Smooth muscle cell of the brain vasculature (primary cell): ENCODE measurements around the gene HPCAL4.
A peak's percentile ranks its signal among the peaks of the same experiment; 100 is the strongest.

Experiments
- DNase-seq: peaks from one replicate; pipeline ENCODE4 v3.0.0-alpha.2; 2012; ENCODE audit warnings: low read depth, low spot score

HPCAL4 gene

DNA sequence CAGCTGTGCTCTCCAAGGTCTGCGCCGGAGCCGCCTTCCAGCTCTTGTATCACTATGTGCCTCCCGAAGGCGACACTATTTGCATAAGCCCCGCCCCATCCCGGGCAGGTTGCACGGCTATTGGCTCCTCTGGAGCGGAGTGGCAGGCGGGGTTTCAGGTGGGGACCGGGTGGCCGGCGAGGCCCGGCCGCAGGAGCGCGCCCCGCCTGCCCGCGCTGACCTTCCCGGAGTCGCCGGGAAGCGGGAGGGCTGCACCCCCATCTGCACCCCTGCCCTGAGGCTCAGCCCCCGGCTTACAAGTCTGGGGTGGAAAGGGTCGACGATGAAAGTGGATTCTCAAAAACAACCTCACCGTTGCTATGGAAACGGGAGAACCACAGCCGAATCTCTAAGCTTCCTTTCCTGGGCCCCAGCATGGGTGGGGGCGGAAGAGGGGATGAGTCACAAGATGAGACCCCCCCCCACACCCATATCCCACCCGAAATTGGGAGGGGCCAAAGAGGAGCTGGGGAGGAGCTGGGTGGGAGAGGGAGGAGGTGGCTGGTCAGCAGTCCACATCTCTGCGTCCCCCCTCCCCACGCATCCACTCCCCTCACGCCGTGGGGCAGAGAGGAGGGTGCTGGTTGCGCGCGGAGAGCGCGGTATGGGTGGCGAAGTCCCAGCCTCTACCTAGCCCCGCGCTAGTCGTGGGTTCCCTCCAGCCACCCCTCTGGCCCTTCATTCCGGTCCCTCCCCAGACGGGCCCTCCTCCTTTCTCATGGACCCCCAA, at the start of gene HPCAL4:
HPCAL4 (minus strand) TSS at position 51 of the 769 bp plus-strand sequence. CDS start 6,830 bp downstream, outside the sequence.
- peak; percentile 12 for DNase-seq

DNA sequence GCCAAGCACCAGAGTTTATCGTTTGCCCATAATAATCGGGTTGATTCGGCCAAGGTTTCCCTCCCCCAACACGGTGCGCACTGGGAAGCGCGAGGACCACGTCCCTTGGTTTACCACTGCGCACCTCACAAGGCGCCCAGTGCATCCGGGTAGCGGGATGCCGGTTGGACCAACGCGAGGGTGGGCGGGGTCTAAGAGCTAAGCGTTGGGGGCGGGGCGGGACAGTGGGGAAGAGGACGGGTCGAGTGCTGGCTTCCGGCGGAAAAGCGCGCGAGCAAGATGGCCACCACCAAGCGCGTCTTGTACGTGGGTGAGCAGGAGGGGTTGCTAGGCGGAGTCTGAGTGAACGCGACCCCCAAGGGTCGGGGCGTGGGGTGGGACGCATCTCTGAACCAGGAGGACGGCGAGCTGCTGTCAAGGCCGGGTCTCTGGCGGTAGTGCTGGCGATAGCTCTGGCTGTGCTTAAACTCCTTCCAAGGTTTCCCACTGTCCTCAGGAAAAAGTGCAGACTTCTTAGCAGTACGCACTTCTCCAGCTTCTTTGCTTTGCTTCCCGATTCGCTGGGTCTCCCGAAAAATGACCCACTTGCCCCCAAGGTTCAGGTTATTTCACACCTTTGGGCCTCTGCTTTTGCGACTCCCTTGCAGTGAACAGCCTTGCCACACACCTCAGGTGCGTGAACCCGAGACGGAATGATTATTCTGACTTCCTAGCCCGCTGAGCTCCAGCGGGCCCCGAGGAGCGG, 47.6 kb upstream of the HPCAL4 start, which contains the start of gene PPIE:
PPIE (plus strand) TSS at position 261 of the 745 bp plus-strand sequence; CDS start at position 280, 19 bp downstream.
- DNase-seq = peak; percentile 72

DNA sequence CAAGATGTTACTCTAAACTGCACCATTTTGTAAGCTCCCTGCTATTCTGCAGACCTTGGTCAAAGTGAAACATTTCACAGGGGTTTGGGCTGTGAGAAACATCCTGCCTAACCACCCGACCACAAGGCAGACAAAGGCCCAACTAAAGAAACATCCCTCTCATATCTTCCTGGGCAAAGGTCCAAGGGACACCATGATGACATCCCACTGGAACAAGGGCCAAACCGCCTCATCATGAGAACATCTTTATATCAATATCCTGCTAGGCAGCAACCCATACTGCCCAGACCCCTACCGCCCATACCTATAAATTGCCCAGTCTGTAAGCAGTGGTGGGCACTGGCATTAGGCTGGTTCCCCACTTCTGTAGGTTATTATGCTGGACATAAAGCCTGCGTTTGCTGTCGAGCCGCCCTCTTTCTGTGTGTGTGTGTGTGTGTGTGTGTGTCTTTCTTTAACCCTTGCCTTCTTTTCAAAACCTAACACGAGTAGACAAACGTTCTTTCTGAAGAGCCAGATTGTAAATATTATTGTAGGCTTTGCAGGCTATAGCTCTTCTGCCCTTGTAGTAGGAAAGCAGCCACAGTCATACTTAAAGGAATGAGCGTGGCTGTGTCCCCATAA, 46.4 kb upstream of the HPCAL4 start:
- DNase-seq = peak; percentile 41

DNA sequence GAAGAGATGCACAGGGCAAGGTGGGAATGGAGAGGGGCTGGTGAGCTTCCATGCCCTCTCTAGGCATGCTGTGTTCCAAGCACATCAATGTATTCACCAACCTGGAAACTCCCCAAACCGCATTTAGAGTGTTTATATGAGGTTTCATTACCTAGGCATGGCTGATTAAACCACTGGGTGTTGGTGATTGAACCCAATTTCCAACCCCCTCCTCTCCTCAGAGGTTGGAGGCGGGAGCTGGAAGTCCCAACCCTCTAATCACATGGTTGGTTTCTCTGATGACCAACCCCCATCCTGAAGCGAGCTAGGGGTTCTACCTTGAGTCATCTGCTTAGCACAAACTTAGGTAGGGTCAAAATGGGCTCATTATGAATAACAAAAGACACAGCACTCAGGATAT, 44.5 kb upstream of the HPCAL4 start:
- DNase-seq = no peak

DNA sequence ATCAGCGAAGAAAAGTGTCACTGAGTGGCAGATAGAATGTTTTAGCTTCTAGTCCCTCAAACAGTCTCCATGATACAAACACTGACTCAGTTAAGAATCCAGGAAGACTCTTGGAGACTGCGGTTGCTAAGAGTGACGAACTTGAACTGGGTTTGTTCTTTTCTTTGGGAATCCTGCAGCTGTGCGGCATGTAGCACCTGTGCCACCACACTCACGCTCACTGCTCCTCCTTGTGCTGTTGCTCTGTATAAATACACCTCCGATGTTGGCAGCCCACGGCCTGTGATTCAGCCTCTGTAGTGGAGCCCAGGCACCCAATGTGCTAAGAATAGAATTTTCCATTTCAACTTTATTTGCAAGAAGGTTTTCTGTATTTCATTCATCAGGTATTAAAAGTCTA, 41.9 kb upstream of the HPCAL4 start:
- DNase-seq = no peak

DNA sequence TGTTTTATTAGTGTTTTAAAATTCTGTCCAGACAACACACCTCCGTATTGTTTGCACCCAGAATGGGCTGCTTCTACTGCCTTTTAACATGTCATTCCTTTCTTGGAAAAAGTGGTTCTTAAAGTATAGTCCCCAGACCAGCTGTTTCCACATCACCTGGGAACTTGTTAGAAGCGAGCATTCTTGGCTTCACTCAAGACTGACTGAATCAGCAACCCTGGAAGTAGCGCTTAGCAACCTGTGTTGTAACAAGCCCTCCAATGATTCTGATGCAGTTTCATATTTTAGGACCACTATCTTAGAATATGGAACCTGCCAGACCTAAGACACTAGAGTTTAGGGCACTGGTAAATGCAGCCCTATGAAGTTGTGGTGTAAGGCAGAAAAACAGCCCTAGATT, 41.5 kb upstream of the HPCAL4 start:
- no peak for DNase-seq

DNA sequence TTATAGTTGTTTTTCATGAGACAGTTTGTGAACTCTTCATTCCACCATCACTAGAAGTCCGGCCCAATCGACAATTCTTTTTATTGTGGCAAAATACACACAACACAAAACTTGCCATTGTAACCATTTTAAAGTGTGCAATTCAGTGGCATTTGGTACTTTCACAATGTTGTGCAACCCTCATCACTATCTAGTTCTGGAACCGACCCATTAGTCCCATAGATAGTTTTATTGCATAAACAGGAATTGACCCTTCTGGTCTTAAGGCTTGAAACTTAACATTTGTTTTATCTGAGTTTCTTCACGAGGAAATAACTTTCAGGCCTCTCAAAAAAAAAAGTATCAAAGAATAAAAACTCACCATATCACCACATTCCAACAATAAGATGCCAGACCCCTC, 38.6 kb upstream of the HPCAL4 start:
- DNase-seq = no peak

DNA sequence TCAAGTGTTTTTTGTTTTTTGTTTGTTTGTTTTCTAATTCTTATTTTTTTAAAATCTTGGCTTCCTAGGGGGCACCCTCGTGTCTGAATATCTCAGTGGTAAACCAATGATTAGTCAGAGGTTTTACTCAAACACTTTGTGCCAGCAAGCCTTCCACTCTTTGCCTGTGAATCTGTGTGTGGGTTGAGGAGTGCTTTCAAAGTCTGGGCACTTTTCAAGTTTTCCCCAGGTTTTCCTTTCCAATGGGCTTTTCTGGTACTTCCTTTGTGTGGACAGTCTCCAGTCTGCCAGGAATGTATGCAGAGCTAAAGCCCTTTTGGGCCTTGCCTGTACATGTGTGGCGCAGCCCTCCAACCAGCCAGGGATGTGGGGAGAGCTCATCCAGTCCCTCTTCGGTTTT, 37.8 kb upstream of the HPCAL4 start:
- DNase-seq = no peak

DNA sequence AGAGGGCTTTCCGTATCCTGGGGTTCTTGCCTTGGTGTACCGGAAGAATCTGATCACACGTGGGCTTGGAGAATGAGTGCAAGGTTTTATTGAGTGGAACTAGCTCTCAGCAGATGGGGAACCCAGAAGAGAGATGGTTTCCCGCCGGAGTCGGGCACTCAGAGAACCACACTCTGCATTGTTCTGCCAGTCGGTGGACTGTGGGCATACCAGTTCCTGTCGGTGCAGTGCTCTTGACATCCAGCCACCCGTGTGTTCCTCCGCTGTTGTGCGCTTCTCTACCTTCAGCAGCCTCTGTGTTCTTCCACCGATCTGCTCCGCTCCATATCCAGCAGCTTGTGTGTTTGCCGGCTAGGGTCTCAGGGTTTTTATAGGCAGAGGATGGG, 36.7 kb upstream of the HPCAL4 start:
- DNase-seq = no peak

DNA sequence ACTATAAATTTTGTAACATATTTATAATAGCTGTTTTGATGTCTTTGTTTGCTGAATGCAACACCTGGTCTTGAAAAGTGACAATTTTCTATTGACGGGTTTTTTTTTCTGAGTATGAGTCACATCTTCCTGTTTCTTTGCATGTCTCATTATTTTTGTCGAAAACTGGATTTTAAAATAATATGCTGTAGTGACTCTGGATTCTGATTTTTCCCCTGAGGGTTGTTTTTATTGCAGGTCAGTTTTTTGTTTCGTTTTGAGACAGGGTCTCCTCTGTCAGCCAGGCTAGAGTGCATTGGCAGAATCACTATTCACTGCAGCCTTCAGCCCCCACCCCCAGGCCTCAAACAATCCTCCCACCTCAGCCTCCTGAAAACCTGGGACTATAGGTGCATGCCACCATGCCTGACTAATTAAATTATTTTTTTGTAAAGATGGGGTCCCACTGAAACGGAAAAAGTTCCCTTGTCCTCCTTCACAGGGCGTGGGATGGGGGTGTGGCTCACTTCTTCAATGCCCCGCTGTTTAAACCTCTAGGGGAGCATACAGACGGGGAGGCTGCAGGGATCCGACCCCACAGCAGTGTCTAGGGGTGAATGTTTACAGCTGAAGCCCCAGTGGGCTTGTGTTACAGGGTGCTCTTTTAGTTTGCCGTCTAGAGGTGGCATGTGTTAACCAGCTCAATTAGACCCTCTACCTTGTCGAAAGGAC, 36.1 kb upstream of the HPCAL4 start:
- no peak for DNase-seq

DNA sequence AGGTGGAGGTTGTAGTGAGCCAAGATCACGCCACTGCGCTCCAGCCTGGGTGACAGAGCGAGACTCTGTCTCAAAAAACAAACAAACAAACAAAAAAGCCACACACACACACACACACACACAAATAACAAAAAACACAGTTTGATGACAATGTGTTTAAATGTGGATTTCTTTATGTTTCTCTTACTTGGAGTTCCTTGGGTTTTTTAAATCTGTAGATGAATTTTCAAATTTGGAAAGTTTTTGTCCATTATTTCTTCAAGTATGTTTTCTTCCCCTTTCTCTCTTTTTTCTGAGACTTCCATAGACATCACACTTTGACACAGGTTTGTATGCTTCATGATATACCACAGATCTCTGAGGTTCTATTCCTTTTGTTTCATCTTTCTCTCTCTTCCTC, 35.4 kb upstream of the HPCAL4 start:
- DNase-seq = no peak

DNA sequence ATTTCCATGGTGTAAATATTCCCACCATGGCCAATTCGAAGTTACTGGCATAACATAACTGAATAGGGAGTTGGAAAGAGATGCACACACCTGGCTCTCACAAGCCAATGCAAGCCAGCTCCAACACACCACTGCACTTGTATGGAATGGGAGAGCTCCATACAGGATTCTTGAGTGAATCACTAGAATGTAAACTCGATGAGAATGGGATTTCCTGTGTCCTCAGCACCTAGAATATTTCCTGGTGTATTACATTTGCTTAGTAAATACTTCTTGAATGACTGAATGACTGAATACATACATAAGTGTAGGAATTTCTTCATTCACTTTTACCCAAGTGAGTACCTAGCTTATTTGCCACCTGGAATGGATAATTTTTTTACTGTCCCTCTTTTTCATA, 31.3 kb upstream of the HPCAL4 start:
- DNase-seq = no peak

DNA sequence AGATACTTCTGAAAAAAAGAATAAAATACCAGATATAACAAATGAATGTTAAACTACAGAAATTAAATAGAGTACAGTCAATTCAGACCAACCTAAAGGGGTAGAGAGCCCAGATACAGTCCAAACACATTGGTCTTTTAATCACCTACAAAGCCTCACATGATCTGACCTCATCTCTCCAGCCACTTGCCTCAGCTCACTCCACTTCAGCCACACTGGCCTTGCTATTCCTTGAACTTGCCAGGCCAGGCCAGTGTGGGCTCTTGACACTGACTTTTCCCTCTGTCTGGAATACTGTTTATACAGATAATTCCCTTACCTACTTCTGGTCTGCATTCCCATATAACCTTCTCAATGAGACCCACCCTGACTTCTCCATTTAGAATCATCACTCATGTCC, 30.4 kb upstream of the HPCAL4 start:
- no peak for DNase-seq

DNA sequence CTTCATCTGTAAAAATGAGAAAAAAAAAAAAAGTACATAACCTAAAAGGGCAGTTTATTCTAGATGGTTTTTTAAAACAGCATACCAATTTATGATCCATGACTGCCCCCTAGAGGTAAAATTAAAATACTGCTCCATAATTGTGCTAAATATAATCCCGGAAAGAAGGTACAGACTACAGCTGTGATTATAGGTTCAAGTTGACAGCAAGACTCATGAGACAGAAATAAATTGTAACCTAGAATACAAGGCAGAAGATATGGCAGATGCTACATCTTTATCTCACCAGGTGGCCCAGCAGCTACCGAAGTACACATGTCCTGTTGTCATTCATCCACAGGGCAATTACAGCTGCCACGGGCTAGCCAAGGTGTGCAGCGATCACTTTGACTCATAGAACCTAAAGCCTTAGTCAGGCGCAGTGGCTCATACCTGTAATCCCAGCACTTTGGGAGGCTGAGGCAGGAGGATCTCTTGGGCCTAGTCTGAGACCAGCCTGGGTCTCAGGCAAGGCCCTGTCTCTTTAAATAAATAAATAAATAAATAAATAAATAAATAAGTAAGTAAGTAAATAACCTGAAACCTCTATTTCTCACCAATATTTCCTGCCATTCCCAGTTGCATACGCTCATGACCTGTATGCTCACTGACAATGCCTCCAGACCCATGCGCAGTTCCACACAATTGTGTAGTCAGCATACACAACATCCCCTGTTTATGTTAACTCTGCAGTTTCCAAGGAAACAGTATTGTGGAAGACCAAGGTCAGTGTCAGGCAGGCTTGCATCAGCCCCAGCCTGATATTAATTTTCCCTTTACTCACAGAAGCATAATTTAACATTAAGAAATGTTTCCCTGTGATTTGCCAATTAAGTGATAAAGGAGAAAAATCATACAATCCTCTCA, 29.1 kb upstream of the HPCAL4 start:
- DNase-seq = no peak

DNA sequence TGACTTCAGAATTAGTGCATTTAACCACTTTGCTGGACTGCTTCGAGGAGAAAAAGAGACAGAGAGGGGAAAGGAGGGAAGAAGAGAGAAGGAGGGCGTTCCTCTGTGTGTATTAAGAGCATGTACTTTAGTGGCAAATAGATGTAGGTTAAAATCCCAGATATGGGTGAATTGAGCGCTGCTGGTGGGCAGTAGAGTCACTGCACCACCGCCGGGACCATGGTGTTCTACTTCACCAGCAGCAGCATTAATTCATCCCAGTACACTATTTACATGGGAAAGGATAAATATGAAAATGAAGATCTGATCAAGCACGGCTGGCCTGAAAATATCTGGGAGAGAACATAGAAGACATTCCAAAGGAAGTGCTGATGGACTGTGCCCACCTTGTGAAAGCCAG, 26.6 kb upstream of the HPCAL4 start:
- DNase-seq = no peak

DNA sequence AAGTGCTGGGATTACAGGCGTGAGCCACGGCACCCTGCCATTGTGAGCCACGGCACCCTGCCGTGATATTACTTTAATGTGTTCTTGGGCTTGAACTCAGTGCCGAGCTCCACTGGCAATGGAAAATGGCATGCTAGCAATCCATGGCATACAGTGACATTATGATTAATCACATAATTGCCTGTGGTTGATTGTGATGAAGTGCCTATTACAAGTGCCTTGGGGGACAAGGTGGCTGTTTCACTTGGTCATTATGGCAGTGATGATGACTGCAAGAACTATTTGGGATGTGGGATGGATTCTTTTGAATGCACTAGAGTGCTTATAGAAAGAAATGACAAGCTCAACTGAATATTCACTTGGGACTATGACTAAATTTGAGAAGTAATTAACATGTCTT, 22.3 kb upstream of the HPCAL4 start:
- no peak for DNase-seq

DNA sequence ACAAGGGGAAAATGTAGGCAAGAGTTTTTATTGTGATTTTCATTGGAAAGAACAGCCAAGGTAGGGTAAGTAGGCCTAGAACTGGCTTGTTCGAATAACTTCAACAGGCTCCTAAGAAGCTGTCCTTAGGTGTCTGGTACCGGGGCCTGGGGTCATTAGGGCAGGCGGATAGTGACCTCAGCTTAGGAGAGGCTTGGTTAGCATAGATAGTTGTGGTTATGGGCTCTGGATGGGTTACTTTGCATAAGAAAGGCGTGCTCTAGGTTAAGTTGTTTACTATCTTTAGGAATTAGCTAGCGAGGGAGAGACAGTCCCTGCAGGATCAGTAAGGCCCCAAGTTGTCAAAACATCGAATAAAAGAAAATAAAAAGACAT, 20.7 kb upstream of the HPCAL4 start:
- DNase-seq = no peak

DNA sequence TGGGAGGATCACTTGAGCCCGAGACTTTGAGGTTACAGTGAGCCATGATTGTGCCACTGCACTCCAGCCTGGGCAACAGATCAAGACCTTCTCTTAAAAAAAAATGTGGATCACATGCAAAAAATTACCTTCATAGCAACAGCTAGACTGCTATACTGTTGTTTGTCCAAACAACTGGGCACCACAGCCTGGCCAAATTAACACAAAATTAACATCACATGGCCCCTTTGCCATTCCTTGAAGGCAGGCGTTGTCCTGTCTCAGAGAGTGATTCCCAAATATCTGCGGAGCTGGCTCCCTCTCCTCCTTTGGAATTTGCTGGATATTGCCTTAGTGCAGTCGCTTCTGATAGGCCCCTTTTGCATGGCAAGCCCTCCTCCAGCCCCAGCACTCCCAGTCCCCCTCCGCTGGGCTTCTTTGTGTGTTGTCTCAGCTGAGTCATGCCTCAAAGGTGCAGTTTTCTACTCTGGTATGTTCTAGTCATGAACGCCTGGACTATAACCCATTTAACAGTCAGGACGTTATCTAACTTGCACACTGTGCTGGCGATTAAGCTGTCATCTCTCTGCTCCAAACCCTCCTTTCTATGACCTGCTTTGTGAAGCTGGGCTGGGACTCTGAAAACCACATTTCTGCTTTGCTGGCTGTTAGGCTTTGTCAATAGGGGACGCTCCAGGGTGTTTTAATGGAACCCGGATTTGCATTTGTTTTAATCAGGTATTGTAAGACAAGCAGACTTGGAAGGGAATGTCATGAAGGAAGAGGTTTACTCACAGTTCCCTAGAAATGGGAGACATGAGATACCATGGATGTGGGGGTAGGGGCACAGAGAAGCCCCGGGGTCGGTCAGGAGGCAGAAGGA, 20.1 kb upstream of the HPCAL4 start:
- no peak for DNase-seq

DNA sequence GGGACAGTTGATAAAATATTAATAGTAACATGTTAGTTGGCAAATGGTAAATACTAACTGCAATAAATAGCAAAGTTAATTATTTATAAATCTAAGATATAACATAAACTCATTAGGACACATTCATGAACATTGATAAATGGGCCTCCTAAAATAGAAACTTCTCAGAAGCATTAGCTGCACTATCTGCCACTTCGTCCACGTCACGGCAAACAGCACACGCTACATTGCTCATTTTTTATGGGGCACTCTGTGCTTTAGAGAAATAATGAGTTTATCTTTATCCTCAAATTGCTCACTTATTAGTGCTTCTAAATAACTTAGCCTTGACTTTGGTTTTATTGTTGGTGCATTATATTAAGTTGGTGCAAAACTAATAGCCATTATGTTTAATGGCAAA, 16.3 kb upstream of the HPCAL4 start:
- no peak for DNase-seq

DNA sequence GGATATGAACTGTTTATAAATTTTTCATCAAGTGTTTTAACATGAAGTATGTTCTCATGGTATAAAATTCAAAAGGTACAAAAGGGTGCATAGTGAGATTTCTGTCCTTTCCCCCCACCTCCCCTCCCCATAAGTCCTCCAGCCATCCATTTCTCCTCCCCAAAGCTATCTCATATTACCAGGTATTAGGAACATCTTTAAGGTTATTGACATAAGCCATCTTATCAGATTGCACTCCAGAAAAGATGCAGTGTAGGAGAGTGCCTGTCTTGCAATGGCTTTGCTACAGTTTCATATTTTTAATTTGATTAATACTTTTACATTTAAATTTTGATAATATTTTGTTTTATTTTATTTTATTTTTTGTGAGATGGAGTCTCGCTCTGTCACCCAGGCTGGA, 13.5 kb upstream of the HPCAL4 start:
- DNase-seq = no peak
